ENCODE measurements around the gene PSD4.

DNA sequence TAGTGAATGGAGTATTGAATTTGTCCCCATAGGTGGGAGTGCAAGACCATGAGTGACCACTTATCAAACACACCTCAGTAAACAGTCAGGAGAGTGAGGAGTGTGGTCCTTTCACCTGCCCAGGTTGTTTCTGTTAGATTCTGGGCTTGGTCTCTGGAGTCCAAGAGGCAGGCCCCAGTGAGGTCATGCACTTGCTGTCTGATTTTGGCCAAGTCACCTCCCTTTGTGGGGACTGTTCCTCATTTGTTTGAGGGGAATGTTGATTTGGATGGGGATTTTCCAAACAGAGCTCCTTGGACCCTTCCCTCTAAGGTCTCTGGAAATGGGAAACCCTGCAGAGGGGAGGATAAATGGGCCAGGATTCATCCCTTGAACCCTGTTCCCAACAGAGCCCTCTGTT lies 39.1 kb upstream of the PSD4 start:
- TF ChIP-seq POLR2AphosphoS5 (IDR thresholded peaks at IDR 0.05; ENCODE audit: low read depth, low read length) (no peak), TAF1 (IDR thresholded peaks at IDR 0.05; ENCODE audit: borderline replicate concordance, low read depth, low read length) (no peak), POLR2A (IDR thresholded peaks at IDR 0.05; ENCODE audit: low read depth, low read length) (no peak)
